Measurements from ENCODE around the gene VPS37B. TPM values are rescaled to one million over a fixed set of nuclear protein-coding genes. Genes with fewer than 3 reads are reported as not detected.
A peak's percentile ranks its signal among the peaks of the same experiment; 100 is the strongest.

The VPS37B gene
- total RNA-seq (2014; rRNA removed; shearing (Covaris generic)): 27.7 and 28.9 TPM in 2 replicates

GRCh38 chr12:122895704-122896636 is at the start of gene VPS37B:
VPS37B (minus strand) TSS chr12:122896124; CDS start chr12:122896062, 62 bp downstream.
- peak; percentile 76 for DNase-seq (ENCODE audit: low read depth)

- peak; percentile 96 for DNase-seq (ENCODE audit: low read depth)
Observed at GRCh38 chr12:122944605-122945592, 49.0 kb upstream of the VPS37B start.

GRCh38 chr12:122943196-122943595 is 47.3 kb upstream of the VPS37B start:
- DNase-seq (ENCODE audit: low read depth): peak; percentile 53

- DNase-seq (ENCODE audit: low read depth): peak; percentile 78
Observed at GRCh38 chr12:122942637-122943036, 46.7 kb upstream of the VPS37B start.

- DNase-seq (ENCODE audit: low read depth): peak; percentile 74
Observed at GRCh38 chr12:122941351-122941750, 45.4 kb upstream of the VPS37B start.

- no peak for DNase-seq (ENCODE audit: low read depth)
Observed at GRCh38 chr12:122939125-122939524, 43.2 kb upstream of the VPS37B start.

GRCh38 chr12:122937622-122938091 is 41.7 kb upstream of the VPS37B start:
- peak; percentile 16 for DNase-seq (ENCODE audit: low read depth)

- no peak for DNase-seq (ENCODE audit: low read depth)
Observed at GRCh38 chr12:122935318-122935717, 39.4 kb upstream of the VPS37B start.

- DNase-seq (ENCODE audit: low read depth): no peak
Observed at GRCh38 chr12:122934722-122935121, 38.8 kb upstream of the VPS37B start.

- DNase-seq (ENCODE audit: low read depth): no peak
Observed at GRCh38 chr12:122932207-122932606, 36.3 kb upstream of the VPS37B start.

- DNase-seq (ENCODE audit: low read depth): no peak
Observed at GRCh38 chr12:122929812-122930211, 33.9 kb upstream of the VPS37B start.

- DNase-seq (ENCODE audit: low read depth): no peak
Observed at GRCh38 chr12:122929148-122929538, 33.2 kb upstream of the VPS37B start.

- no peak for DNase-seq (ENCODE audit: low read depth)
Observed at GRCh38 chr12:122928404-122929147, 32.7 kb upstream of the VPS37B start.

GRCh38 chr12:122927756-122928403 is 32.0 kb upstream of the VPS37B start:
- DNase-seq (ENCODE audit: low read depth): no peak

- DNase-seq (ENCODE audit: low read depth): no peak
Observed at GRCh38 chr12:122921917-122922316, 26.0 kb upstream of the VPS37B start.

GRCh38 chr12:122920687-122921086 is 24.8 kb upstream of the VPS37B start:
- no peak for DNase-seq (ENCODE audit: low read depth)

GRCh38 chr12:122918827-122919226 is 22.9 kb upstream of the VPS37B start:
- DNase-seq (ENCODE audit: low read depth): no peak

GRCh38 chr12:122917507-122918121 is 21.7 kb upstream of the VPS37B start:
- DNase-seq (ENCODE audit: low read depth): peak; percentile 98

- no peak for DNase-seq (ENCODE audit: low read depth)
Observed at GRCh38 chr12:122909442-122910288, 13.7 kb upstream of the VPS37B start.

Measured in M059J (cell line).